SK-N-SH (cell line): ENCODE data around the gene MMP21. TPM values are rescaled to one million over a fixed set of nuclear protein-coding genes. Genes with fewer than 3 reads are reported as not detected.

Experiments
- CHD2 ChIP-seq: fragments of 150-350 bp; IDR thresholded peaks from 2 replicates; pipeline ENCODE4 v1.6.1; 2018; ENCODE audit warnings: low read length; ENCODE audit not compliant: partially characterized antibody
- CTCF ChIP-seq: fragments of 200-600 bp; sonication (generic); IDR thresholded peaks from 2 replicates; pipeline ENCODE4 v1.6.1; 2017; ENCODE audit warnings: antibody characterized with exemption, mild to moderate bottlenecking, moderate library complexity
- ELF1 ChIP-seq: IDR thresholded peaks from 2 replicates; pipeline ENCODE4 v1.4.0; 2012
- EP300 ChIP-seq, 2 experiments: IDR thresholded peaks; 2 replicates each; pipeline versions ENCODE4 v1.4.0 to v1.6.1; 2012; ENCODE audit warnings: borderline replicate concordance in 1 of 2, low read depth in 1 of 2, low read length in 1 of 2
- EZH2phosphoT487 ChIP-seq: fragments of 200-600 bp; sonication (generic); IDR thresholded peaks from 2 replicates; pipeline ENCODE4 v1.6.1; 2017; ENCODE audit warnings: low read depth, mixed run types, mild to moderate bottlenecking, antibody characterized with exemption, moderate library complexity, borderline replicate concordance
- FOXJ3 ChIP-seq: sonication (generic); formaldehyde crosslinking; IDR thresholded peaks from 2 replicates; pipeline ENCODE4 v1.5.1; 2020; ENCODE audit warnings: mild to moderate bottlenecking, missing genetic modification reagents
- GABPA ChIP-seq: IDR thresholded peaks from 2 replicates; pipeline ENCODE4 v1.4.0; 2012; ENCODE audit warnings: low read depth, mild to moderate bottlenecking
- GATA2 ChIP-seq: sonication (generic); formaldehyde crosslinking; IDR thresholded peaks from 2 replicates; pipeline ENCODE4 v1.5.0; 2020; ENCODE audit warnings: mild to moderate bottlenecking, missing genetic modification reagents
- JUND ChIP-seq: IDR thresholded peaks from 2 replicates; pipeline ENCODE4 v1.4.0; 2012
- MAX ChIP-seq: IDR thresholded peaks from 2 replicates; pipeline ENCODE4 v1.4.0; 2012; ENCODE audit warnings: low read depth
- NFIC ChIP-seq: IDR thresholded peaks from 2 replicates; pipeline ENCODE4 v1.4.0; 2012; ENCODE audit warnings: borderline replicate concordance
- NRF1 ChIP-seq: IDR thresholded peaks from 2 replicates; pipeline ENCODE4 v1.6.1; 2012; ENCODE audit warnings: low read depth, mild to moderate bottlenecking, low read length
- RAD21 ChIP-seq: IDR thresholded peaks from 2 replicates; pipeline ENCODE4 v1.6.1; 2012; ENCODE audit warnings: mild to moderate bottlenecking, low read length
- RCOR1 ChIP-seq: fragments of 150-350 bp; IDR thresholded peaks from 2 replicates; pipeline ENCODE4 v1.6.1; 2017; ENCODE audit warnings: antibody characterized with exemption, low read length
- REST ChIP-seq: IDR thresholded peaks from 2 replicates; pipeline ENCODE4 v1.6.1; 2012; ENCODE audit warnings: mild to moderate bottlenecking, low read depth, low read length, moderate library complexity
- RFX5 ChIP-seq: IDR thresholded peaks from 2 replicates; pipeline ENCODE4 v1.6.1; 2012; ENCODE audit warnings: mild to moderate bottlenecking, improper control_type of control experiment, low read length
- RXRA ChIP-seq: IDR thresholded peaks from 2 replicates; pipeline ENCODE4 v1.4.0; 2012; ENCODE audit warnings: low read depth, mild to moderate bottlenecking, borderline replicate concordance
- SIN3A ChIP-seq: IDR thresholded peaks from 2 replicates; pipeline ENCODE4 v1.6.1; 2012; ENCODE audit warnings: low read depth, mild to moderate bottlenecking, low read length, moderate library complexity, borderline replicate concordance
- SMC3 ChIP-seq: IDR thresholded peaks from 2 replicates; pipeline ENCODE4 v1.6.1; 2012; ENCODE audit warnings: low read depth, low read length, improper control_type of control experiment
- TAF1 ChIP-seq: IDR thresholded peaks from 2 replicates; pipeline ENCODE4 v1.6.1; 2012; ENCODE audit warnings: low read depth, mild to moderate bottlenecking, low read length, moderate library complexity, borderline replicate concordance
- TCF12 ChIP-seq: IDR thresholded peaks from 2 replicates; pipeline ENCODE4 v1.4.0; 2012
- TEAD4 ChIP-seq: IDR thresholded peaks from 2 replicates; pipeline ENCODE4 v1.4.0; 2012; ENCODE audit warnings: mild to moderate bottlenecking, borderline replicate concordance; ENCODE audit not compliant: insufficient read depth
- USF1 ChIP-seq: IDR thresholded peaks from 2 replicates; pipeline ENCODE4 v1.4.0; 2012; ENCODE audit warnings: low read depth, borderline replicate concordance
- YY1 ChIP-seq: IDR thresholded peaks from 2 replicates; pipeline ENCODE4 v1.4.0; 2012; ENCODE audit warnings: low read depth, mild to moderate bottlenecking
- polyA plus RNA-seq, 3 experiments: library from polyadenylated mRNA; depleted of rRNA; stranded (reverse); fragments of >200 nt; gene quantifications; 2 replicates each; pipeline ENCODE4 v1.2.3, GENCODE V29; 2012
- small RNA-seq, 7 experiments: library from RNA; depleted of rRNA; stranded (forward); fragments of <200 nt; gene quantifications; one replicate each; pipeline ENCODE3, GENCODE V24; 2012

The MMP21 gene
- polyA plus RNA-seq, 1 of the 3 experiments (the other 2 are of a cell fraction): 0.02 TPM

- TF ChIP-seq MAX (peak; percentile 86), ELF1 (peak; percentile 83), EP300 (IDR thresholded peaks at IDR 0.05; ENCODE audit: borderline replicate concordance in 1 of 2, low read depth in 1 of 2, low read length in 1 of 2) (no peak), TAF1 (peak; percentile 78), JUND (no peak), SMC3 (no peak), NFIC (no peak), TCF12 (peak; percentile 22; the same call in 1 of the 2 replicates), RFX5 (no peak), FOXJ3 (CRISPR knock-in tag) (no peak), RXRA (no peak), REST (peak; percentile 38; the same call in 1 of the 2 replicates), RAD21 (no peak), GABPA (peak; percentile 83), YY1 (peak; percentile 56; the same call in 1 of the 2 replicates), SIN3A (peak; percentile 37; the same call in 1 of the 2 replicates), NRF1 (peak; percentile 85), TEAD4 (no peak), GATA2 (CRISPR knock-in tag) (no peak; the same call in 1 of the 2 replicates), USF1 (no peak), EZH2phosphoT487 (no peak), CHD2 (peak; percentile 99), CTCF (no peak), RCOR1 (no peak)
Observed at GRCh38 chr10:125719173-125720001, 56.2 kb downstream of the MMP21 start, which contains the start of gene EDRF1 (continued).

Small RNAs within 50 kb of the gene (small RNA-seq; reads per million reads assigned to genes)
- 0 to 4.7 (median 2.2) reads per million in 7 experiments for gene MIR4484

Other genes starting within 250 kb of the MMP21 start
- not detected in 2 replicates for gene TEX36, start 92.7 kb downstream of the MMP21 start, polyA plus RNA-seq (2012; rRNA removed)
- gene EDRF1, start 56.1 kb downstream of the MMP21 start, polyA plus RNA-seq (2012; rRNA removed): 19.2 and 27.4 TPM in 2 replicates
- gene UROS, start 47.4 kb upstream of the MMP21 start, polyA plus RNA-seq (2012; rRNA removed): 49.2 and 51.2 TPM in 2 replicates
- gene BCCIP, start 47.7 kb upstream of the MMP21 start, polyA plus RNA-seq (2012; rRNA removed): 28.0 and 34.2 TPM in 2 replicates
- gene DHX32, start 105.5 kb upstream of the MMP21 start, polyA plus RNA-seq (2012; rRNA removed): 16.8 and 21.8 TPM in 2 replicates
- gene FANK1, start 120.7 kb upstream of the MMP21 start, polyA plus RNA-seq (2012; rRNA removed): 12.3 and 13.6 TPM in 2 replicates